Stimulated activated effector memory CD8-positive, alpha-beta T cell treated with anti-CD3 and anti-CD28 coated beads, Interleukin-12 subunit alpha, Interleukin-12 subunit beta, amount 100 ng/mL, for 72 hours (primary cell): ENCODE data around the gene CEP250.

Experiments used
- ATAC-seq: fragments of 150-1000 bp; cut with Tn5 transposase; 2 replicates; pipeline ENCODE4 v1.10.0; 2021
- DNase-seq, 2 donors: peaks; one replicate each; pipeline ENCODE4 v3.0.0; 2021 to 2022; ENCODE audit warnings: low spot score in 2 of 2
- H3K27ac Mint-ChIP-seq: one replicate; pipeline ENCODE4 v1.8.0; 2022; ENCODE audit warnings: mild to moderate bottlenecking, mixed read lengths
- H3K36me3 Mint-ChIP-seq: one replicate; pipeline ENCODE4 v1.8.0; 2022; ENCODE audit warnings: mild to moderate bottlenecking, mixed read lengths
- H3K4me1 Mint-ChIP-seq: one replicate; pipeline ENCODE4 v1.8.0; 2022; ENCODE audit warnings: mixed read lengths
- H3K4me3 Mint-ChIP-seq: one replicate; pipeline ENCODE4 v1.8.0; 2022; ENCODE audit warnings: mild to moderate bottlenecking, mixed read lengths
- H3K9me3 Mint-ChIP-seq: one replicate; pipeline ENCODE4 v1.8.0; 2022; ENCODE audit warnings: mixed read lengths

Gene CEP250

DNA sequence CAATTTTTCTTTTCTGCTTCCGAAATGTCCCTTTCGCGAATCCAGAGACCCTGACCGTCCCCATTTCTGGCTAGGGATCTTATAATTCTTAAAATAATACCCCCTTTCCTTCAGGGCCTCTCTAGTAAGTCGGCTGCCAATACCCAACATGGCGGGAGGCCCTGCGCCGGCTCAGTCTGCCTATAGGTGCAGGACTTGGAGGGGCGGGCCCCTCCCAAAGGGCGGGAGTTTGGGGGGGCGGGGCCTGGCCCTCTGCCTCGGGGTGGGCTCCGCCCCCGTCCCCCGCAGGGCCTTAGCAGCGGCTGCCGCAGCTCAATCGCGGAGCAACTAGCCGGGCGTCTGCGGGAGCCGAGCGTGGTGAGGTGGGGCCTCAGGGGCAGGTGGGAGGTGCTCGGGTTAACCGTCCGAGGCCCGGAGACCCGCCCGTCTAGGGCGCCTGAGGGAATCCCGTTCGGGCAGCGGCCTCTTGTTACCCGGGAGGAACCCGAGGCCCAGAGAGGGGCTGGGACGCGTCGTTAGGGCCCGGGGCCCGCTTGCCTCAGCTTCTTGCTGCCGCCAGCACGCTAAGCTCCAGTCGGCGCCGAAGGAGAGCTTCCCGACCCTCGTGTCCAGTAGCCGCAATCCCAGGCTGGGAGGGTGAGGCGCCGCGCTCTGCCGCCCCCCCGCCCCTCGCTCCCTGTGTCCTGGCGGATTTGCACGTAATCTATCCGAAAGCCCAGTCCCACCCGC is at the start of gene CEP250:
Gene CEP250 (plus strand): TSS at position 718 of the 729 bp plus-strand sequence. CDS start 6,770 bp downstream, outside the sequence.
- peak; percentile 97 for ATAC-seq
- peak within 1 kb of the TSS; percentile 99 for H3K27ac Mint-ChIP-seq
- DNase-seq: peak; percentile 85 to 94
- no peaks in the 10 kb centered on the region for H3K9me3 Mint-ChIP-seq
- peaks cover 6% of the 10 kb centered on the region for H3K36me3 Mint-ChIP-seq
- peaks cover 8% of the 10 kb centered on the region for H3K4me1 Mint-ChIP-seq
- H3K4me3 Mint-ChIP-seq: peak within 1 kb of the TSS; percentile 83

DNA sequence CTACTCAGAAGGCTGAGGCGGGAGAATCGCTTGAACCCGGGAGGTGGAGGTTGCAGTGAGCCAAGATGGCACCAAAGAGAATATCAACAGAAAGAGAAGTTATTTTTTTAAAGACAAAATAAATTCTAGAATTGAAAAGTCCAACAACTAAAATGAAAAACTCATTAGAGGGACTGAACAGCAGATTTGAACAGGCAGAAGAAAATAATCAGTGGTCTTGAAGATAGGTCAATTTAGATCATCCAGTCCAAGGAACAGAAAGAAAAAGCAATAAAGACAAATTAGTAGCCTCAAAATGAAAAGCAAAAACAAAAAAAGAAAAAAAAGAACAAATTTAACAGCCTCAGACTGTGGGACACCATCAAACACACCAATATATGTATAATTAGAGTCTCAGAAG is 49.6 kb upstream of the CEP250 start:
- Mint-ChIP-seq H3K36me3 (peaks cover 69% of the 10 kb centered on the region), H3K27ac (peak overlapping the region; percentile 14), H3K4me3 (no peak overlapping the region), H3K9me3 (peaks cover 6% of the 10 kb centered on the region), H3K4me1 (peaks cover 18% of the 10 kb centered on the region)
- ATAC-seq: no peak
- no peak for DNase-seq

- ATAC-seq (no peak), DNase-seq (no peak)
- Mint-ChIP-seq H3K4me1 (peaks cover 34% of the 10 kb centered on the region), H3K4me3 (no peak overlapping the region), H3K9me3 (peaks cover 6% of the 10 kb centered on the region), H3K27ac (no peak overlapping the region), H3K36me3 (peaks cover 69% of the 10 kb centered on the region)
These were observed 47.1 kb upstream of the CEP250 start for GRCh38 chr20:35408270-35408669.

DNA sequence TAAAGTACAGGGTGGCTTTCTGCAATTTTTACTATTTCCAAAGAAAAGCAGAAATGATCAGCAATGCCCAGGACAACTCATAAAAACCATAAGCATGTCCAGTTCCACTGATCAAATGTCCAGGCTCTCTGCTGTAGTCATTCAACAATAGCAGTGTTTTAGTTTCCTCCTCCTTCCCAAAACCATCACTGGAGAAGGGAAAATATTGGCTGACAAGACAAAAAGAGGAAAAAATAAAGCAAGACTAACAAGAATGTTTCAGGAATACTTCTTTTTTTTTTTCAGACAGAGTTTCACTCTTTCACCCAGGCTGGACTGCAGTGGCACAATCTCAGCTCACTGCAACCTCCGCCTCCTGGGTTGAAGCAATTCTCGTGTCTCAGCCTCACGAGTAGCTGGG is 45.9 kb upstream of the CEP250 start:
- ATAC-seq (no peak), DNase-seq (no peak)
- peaks cover 62% of the 10 kb centered on the region for H3K36me3 Mint-ChIP-seq
- no peak overlapping the region for H3K4me3 Mint-ChIP-seq
- H3K4me1 Mint-ChIP-seq: peaks cover 32% of the 10 kb centered on the region
- H3K9me3 Mint-ChIP-seq: peaks cover 6% of the 10 kb centered on the region
- H3K27ac Mint-ChIP-seq: no peak overlapping the region

- ATAC-seq: no peak
- H3K27ac Mint-ChIP-seq: peak overlapping the region; percentile 98
- no peak for DNase-seq
These were observed 44.8 kb upstream of the CEP250 start for GRCh38 chr20:35410613-35411012.

GRCh38 chr20:35421322-35421721 is 34.1 kb upstream of the CEP250 start:
- Mint-ChIP-seq H3K4me1 (no peaks in the 10 kb centered on the region), H3K9me3 (no peaks in the 10 kb centered on the region), H3K36me3 (no peaks in the 10 kb centered on the region), H3K4me3 (no peak overlapping the region), H3K27ac (no peak overlapping the region)
- DNase-seq (no peak), ATAC-seq (no peak)

More at GRCh38 chr20:35410613-35411012, 44.8 kb upstream of the CEP250 start:
- Mint-ChIP-seq H3K9me3 (peaks cover 6% of the 10 kb centered on the region), H3K4me3 (peak overlapping the region; percentile 95), H3K4me1 (peaks cover 25% of the 10 kb centered on the region), H3K36me3 (peaks cover 51% of the 10 kb centered on the region)

- ATAC-seq: no peak
- no peak for DNase-seq
- Mint-ChIP-seq H3K27ac (peak overlapping the region; percentile 69), H3K9me3 (no peaks in the 10 kb centered on the region), H3K4me1 (no peaks in the 10 kb centered on the region), H3K36me3 (no peaks in the 10 kb centered on the region), H3K4me3 (no peak overlapping the region)
These were observed 23.6 kb upstream of the CEP250 start for GRCh38 chr20:35431621-35432429.

DNA sequence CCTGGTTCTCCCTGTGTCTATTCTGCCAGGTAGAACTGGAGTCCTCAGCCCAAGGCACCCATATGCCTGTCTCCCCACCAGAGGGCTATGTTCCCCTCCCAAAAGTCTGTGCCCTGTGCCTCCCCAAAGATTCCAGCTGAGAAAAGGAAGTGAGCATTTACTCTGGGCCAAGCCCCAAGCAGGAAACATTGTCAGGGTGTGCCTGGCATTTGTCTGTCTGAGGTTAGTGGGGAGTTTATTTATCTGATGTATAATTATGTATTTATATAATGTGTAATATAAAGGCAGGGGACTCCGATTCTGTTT is 23.0 kb upstream of the CEP250 start:
- no peak overlapping the region for H3K4me3 Mint-ChIP-seq
- no peaks in the 10 kb centered on the region for H3K9me3 Mint-ChIP-seq
- ATAC-seq (no peak), DNase-seq (no peak)
- no peaks in the 10 kb centered on the region for H3K4me1 Mint-ChIP-seq
- peak overlapping the region; percentile 69 for H3K27ac Mint-ChIP-seq
- no peaks in the 10 kb centered on the region for H3K36me3 Mint-ChIP-seq

- no peak overlapping the region for H3K4me3 Mint-ChIP-seq
- H3K27ac Mint-ChIP-seq: no peak overlapping the region
- H3K9me3 Mint-ChIP-seq: no peaks in the 10 kb centered on the region
- DNase-seq: no peak
- no peaks in the 10 kb centered on the region for H3K4me1 Mint-ChIP-seq
- no peaks in the 10 kb centered on the region for H3K36me3 Mint-ChIP-seq
- ATAC-seq: no peak
These were observed 22.1 kb upstream of the CEP250 start for GRCh38 chr20:35433337-35433736.

DNA sequence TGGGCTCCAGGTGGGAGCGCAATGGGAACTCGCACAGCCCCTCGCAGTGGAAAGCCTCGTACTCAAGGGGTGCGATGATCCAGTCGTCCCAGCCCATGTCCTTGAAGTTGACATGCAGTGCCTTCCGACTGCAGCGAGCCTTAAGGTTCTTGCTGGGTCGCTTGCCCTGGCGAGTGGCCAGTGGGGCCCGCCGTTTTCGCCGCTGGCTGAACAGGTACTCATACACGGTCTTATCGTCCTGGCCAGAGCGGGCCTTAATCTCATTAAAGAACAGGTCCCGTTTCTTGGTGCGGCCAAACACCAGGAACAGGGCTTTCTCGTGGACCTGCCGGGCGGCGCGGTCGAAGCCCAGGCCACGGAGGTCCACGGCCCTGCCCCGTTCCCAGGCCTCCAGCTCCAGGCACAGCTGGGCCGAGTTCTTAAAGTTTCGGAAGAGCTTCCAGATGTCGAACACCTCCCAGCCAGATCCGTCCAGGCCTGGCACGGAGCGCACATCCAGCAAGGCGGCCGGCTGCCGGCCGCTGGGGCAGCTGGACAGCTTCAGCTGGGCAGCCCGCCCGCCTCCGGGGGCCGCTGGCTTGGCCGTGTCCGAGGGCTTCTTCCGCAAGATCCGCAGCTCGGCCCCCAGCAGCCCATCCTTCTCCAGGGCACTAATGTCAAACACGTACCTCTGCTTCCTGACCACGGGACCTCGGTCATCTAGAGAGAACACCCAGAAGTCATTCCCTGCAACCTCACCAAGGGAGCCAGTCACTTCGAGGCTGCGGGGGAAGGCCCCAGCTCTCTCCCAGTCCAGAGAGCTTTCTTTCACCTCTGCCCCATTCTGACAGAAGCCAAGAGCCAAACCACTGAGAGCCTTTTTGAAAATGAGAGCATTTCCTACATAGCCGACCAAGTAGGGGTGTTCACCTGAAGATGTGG is 21.1 kb upstream of the CEP250 start:
- no peaks in the 10 kb centered on the region for H3K36me3 Mint-ChIP-seq
- H3K4me1 Mint-ChIP-seq: no peaks in the 10 kb centered on the region
- H3K27ac Mint-ChIP-seq: no peak overlapping the region
- DNase-seq: no peak
- ATAC-seq: no peak
- H3K4me3 Mint-ChIP-seq: no peak overlapping the region
- no peaks in the 10 kb centered on the region for H3K9me3 Mint-ChIP-seq

DNA sequence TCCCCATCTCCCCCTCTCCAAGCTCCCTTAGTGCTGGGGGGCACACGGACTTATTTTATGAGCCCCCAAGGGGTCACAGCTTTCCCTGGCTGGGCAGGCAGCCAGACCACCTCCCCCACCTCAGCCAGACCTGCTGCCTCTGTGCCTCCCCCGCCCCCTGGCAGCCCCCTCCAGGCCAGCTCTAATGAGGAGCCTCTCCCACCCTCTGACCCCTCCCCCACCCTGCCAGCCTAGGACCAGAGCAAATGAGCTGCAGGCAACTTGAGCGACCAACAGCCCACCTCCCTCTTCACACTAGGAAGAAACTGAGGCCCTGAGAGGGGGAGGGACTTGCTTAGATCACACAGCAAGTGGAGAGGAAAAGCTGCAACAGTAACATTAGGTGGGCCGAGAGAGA is 19.2 kb upstream of the CEP250 start:
- no peak overlapping the region for H3K4me3 Mint-ChIP-seq
- H3K27ac Mint-ChIP-seq: no peak overlapping the region
- ATAC-seq: no peak
- DNase-seq: no peak
- H3K36me3 Mint-ChIP-seq: no peaks in the 10 kb centered on the region
- H3K9me3 Mint-ChIP-seq: no peaks in the 10 kb centered on the region
- H3K4me1 Mint-ChIP-seq: no peaks in the 10 kb centered on the region

GRCh38 chr20:35437599-35437998 is 17.8 kb upstream of the CEP250 start:
- Mint-ChIP-seq H3K27ac (no peak overlapping the region), H3K36me3 (no peaks in the 10 kb centered on the region), H3K9me3 (no peaks in the 10 kb centered on the region), H3K4me3 (no peak overlapping the region), H3K4me1 (no peaks in the 10 kb centered on the region)
- ATAC-seq: no peak
- no peak for DNase-seq

GRCh38 chr20:35443003-35443402 is 12.4 kb upstream of the CEP250 start:
- Mint-ChIP-seq H3K36me3 (no peaks in the 10 kb centered on the region), H3K4me1 (no peaks in the 10 kb centered on the region), H3K27ac (no peak overlapping the region), H3K4me3 (no peak overlapping the region), H3K9me3 (no peaks in the 10 kb centered on the region)
- ATAC-seq (no peak), DNase-seq (no peak)

DNA sequence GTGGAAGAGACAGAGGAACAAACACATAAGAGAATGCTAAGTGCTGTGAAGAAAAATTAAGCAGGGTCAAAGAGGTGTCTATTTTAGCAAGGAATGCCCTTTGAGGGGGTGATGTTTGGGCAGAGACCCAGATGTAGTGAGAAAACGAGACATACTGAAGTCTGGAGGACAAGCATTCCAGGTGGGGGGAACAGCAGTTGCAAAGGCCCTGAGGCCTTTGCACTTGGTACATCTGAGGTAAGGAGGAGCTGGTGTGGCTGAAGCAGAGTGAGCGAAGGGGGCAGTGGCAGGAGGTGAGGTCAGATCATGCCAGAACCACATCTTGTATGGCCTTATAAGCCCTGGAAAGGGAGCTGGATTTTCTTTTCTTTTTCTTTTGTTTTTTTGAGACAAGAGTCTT is 11.2 kb upstream of the CEP250 start:
- ATAC-seq: no peak
- no peak for DNase-seq
- Mint-ChIP-seq H3K4me1 (no peaks in the 10 kb centered on the region), H3K36me3 (no peaks in the 10 kb centered on the region), H3K27ac (no peak overlapping the region), H3K4me3 (no peak overlapping the region), H3K9me3 (no peaks in the 10 kb centered on the region)

GRCh38 chr20:35446356-35447078 is 8.9 kb upstream of the CEP250 start:
- ATAC-seq: no peak
- no peak for DNase-seq
- H3K4me1 Mint-ChIP-seq: no peaks in the 10 kb centered on the region
- H3K27ac Mint-ChIP-seq: peak overlapping the region; percentile 14
- no peaks in the 10 kb centered on the region for H3K9me3 Mint-ChIP-seq
- no peaks in the 10 kb centered on the region for H3K36me3 Mint-ChIP-seq
- peak overlapping the region; percentile 71 for H3K4me3 Mint-ChIP-seq
